Measurements from ENCODE around the gene KRTAP8-1.

DNA sequence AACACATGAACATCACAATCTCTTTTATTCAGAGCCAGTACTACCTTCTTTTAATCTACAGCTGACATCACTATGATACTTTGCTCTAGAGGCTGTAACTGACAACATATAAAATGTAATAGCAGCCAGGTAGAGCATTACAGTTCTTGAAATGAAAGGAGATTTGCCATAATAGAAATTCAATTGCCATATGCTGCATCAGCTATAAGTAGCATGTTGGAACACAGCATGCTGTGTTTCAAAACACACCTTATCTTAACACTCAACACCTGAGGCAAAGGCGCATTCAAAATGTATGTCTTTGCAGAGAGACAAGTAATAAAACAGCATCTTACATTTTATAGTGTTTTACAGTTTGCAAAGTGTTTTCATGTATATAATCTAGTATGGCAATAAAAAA, 33.8 kb downstream of the KRTAP8-1 start:
- TF ChIP-seq POLR2A (IDR thresholded peaks at IDR 0.05), result no peak
- TF ChIP-seq, protein P1, sequence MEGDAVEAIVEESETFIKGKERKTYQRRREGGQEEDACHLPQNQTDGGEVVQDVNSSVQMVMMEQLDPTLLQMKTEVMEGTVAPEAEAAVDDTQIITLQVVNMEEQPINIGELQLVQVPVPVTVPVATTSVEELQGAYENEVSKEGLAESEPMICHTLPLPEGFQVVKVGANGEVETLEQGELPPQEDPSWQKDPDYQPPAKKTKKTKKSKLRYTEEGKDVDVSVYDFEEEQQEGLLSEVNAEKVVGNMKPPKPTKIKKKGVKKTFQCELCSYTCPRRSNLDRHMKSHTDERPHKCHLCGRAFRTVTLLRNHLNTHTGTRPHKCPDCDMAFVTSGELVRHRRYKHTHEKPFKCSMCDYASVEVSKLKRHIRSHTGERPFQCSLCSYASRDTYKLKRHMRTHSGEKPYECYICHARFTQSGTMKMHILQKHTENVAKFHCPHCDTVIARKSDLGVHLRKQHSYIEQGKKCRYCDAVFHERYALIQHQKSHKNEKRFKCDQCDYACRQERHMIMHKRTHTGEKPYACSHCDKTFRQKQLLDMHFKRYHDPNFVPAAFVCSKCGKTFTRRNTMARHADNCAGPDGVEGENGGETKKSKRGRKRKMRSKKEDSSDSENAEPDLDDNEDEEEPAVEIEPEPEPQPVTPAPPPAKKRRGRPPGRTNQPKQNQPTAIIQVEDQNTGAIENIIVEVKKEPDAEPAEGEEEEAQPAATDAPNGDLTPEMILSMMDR (IDR thresholded peaks at IDR 0.05), result no peak
